ENCODE measurements around the gene BTNL8. TPM values are rescaled to one million over a fixed set of nuclear protein-coding genes. Genes with fewer than 3 reads are reported as not detected.
"Not testable (repeated sequence)": the region's sequence is repeated elsewhere in the genome, so short reads cannot be mapped to it uniquely, and the experiment has no call there.

BTNL8 gene
- polyA plus RNA-seq, 1 donor: not detected

GRCh38 chr5:180875860-180876426 is 23.0 kb upstream of the BTNL8 start:
- no peak for DNase-seq

GRCh38 chr5:180885845-180886529 is 13.0 kb upstream of the BTNL8 start:
- not testable (repeated sequence) for DNase-seq

GRCh38 chr5:180889381-180889780 is 9.6 kb upstream of the BTNL8 start:
- no peak for DNase-seq

- DNase-seq: not testable (repeated sequence)
These were observed 3.6 kb upstream of the BTNL8 start for GRCh38 chr5:180895330-180895729.

- DNase-seq: no peak
These were observed 1.2 kb downstream of the BTNL8 start for GRCh38 chr5:180900178-180900577.

- no peak for DNase-seq
These were observed 2.5 kb downstream of the BTNL8 start for GRCh38 chr5:180901319-180902009.

GRCh38 chr5:180908400-180908799 is 9.4 kb downstream of the BTNL8 start:
- no peak for DNase-seq

GRCh38 chr5:180908998-180909731 is 10.2 kb downstream of the BTNL8 start:
- no peak for DNase-seq

GRCh38 chr5:180909782-180910181 is 10.8 kb downstream of the BTNL8 start:
- DNase-seq: no peak

- DNase-seq: no peak
These were observed 11.2 kb downstream of the BTNL8 start for GRCh38 chr5:180910182-180910581.

- no peak for DNase-seq
These were observed 11.8 kb downstream of the BTNL8 start for GRCh38 chr5:180910735-180911134.

- no peak for DNase-seq
These were observed 15.7 kb downstream of the BTNL8 start for GRCh38 chr5:180914646-180915045.

GRCh38 chr5:180915924-180916323 is 17.0 kb downstream of the BTNL8 start:
- no peak for DNase-seq

- DNase-seq: no peak
These were observed 19.4 kb downstream of the BTNL8 start for GRCh38 chr5:180918380-180918779.

- DNase-seq: no peak
These were observed 21.8 kb downstream of the BTNL8 start for GRCh38 chr5:180920710-180921109.

- no peak for DNase-seq
These were observed 24.0 kb downstream of the BTNL8 start for GRCh38 chr5:180922932-180923331.

GRCh38 chr5:180932660-180933059 is 33.7 kb downstream of the BTNL8 start:
- no peak for DNase-seq

- no peak for DNase-seq
These were observed 36.2 kb downstream of the BTNL8 start for GRCh38 chr5:180935203-180935602.

GRCh38 chr5:180938294-180938693 is 39.3 kb downstream of the BTNL8 start:
- no peak for DNase-seq

GRCh38 chr5:180950291-180950949 is 51.5 kb downstream of the BTNL8 start:
- DNase-seq: no peak

- no peak for DNase-seq
These were observed 60.7 kb downstream of the BTNL8 start for GRCh38 chr5:180959661-180960060.

GRCh38 chr5:180960209-180960608 is 61.2 kb downstream of the BTNL8 start:
- no peak for DNase-seq

- no peak for DNase-seq
These were observed 70.4 kb downstream of the BTNL8 start for GRCh38 chr5:180969406-180969805.

Measured in hindlimb muscle (tissue), 1 donor.